ENCODE data around the gene CENPT. TPM values are rescaled to one million over a fixed set of nuclear protein-coding genes. Genes with fewer than 3 reads are reported as not detected.

The CENPT gene
- total and polyA plus RNA-seq, 10 of the 15 experiments (the other 5 are each of a cell fraction or from before 2014, with no cell fraction given) = 1.1 to 45.7 (median 24.5) TPM

DNA sequence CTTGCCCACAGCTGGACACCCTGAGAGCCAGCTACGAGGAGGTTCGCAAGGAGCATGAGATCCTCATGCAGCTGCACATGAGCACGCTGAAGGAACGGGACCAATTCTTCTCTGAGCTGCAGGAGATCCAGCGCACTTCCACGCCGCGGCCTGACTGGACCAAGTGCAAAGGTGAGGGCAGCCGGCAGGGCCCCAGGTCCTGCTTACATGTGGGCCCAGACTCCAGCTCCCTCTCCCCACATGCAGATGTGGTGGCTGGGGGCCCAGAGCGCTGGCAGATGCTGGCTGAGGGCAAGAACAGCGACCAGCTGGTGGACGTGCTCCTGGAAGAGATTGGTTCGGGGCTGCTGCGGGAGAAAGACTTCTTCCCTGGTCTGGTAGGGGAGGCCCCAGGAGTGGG is 21.6 kb downstream of the CENPT start:
- ChIA-PET CTCF (interaction anchor here (0.6 to 3.1 kb wide), 2 partner anchors 10 to 16 kb away, joined by 3 to 20 read pairs; no protein-coding TSS in a partner anchor), SMC1A (ENCODE audit: uncharacterized antibody, unreplicated experiment) (no interaction called here), RAD21 (ENCODE audit: unreplicated experiment) (no interaction called here), POLR2A (no interaction called here)
- intact Hi-C loops (cut with micrococcal nuclease; ENCODE audit: unreplicated experiment) = no loop called here
- BruUV-seq (replicated peaks) = no TSS peak
- Histone ChIP-seq H3K9me3 (replicated peaks; ENCODE audit: control insufficient read depth, insufficient read depth, low read length) (no peaks in the 10 kb centered on the region), H3K9ac (ENCODE audit: control insufficient read depth, insufficient read depth, low read length) (no peak overlapping the region), H3K36me3 (ENCODE audit: control insufficient read depth in 2 of 2, insufficient read depth in 2 of 2, low read length in 1 of 2) (peaks cover 3 to 4% of the 10 kb centered on the region in 2 experiments; a peak in 3 of 4 replicates), H3K4me1 (ENCODE audit: control insufficient read depth, insufficient read depth, low read length) (no peaks in the 10 kb centered on the region), H2AFZ (ENCODE audit: control insufficient read depth, low read depth, low read length) (no peak overlapping the region), H3K4me2 (ENCODE audit: control insufficient read depth, insufficient read depth) (no peak overlapping the region), H4K20me1 (ENCODE audit: control insufficient read depth, insufficient read depth) (no peaks in the 10 kb centered on the region; the same call in 1 of the 2 replicates), H3K27ac (ENCODE audit: control insufficient read depth, insufficient read depth) (no peak overlapping the region), H3K27me3 (replicated peaks in 1 of 2; ENCODE audit: control insufficient read depth in 2 of 2, insufficient read depth in 2 of 2, low read length in 1 of 2) (no peaks in the 10 kb centered on the region), H3K79me2 (ENCODE audit: control insufficient read depth, insufficient read depth, low read length) (no peaks in the 10 kb centered on the region), H3K4me3 (no peak overlapping the region)
- 94% methylated on average over 14 of the region's 14 CpGs for WGBS (ENCODE audit: insufficient coverage, insufficient replicate concordance, low lambda C conversion rate, missing lambda C conversion rate)
- TF ChIP-seq KDM1A (IDR thresholded peaks at IDR 0.05; ENCODE audit: borderline replicate concordance) (no peak), TAF1 (IDR thresholded peaks at IDR 0.05; ENCODE audit: borderline replicate concordance, low read depth, low read length) (no peak), ZNF207 (IDR thresholded peaks at IDR 0.05; ENCODE audit: borderline replicate concordance) (no peak), RUNX3 (IDR thresholded peaks at IDR 0.05; ENCODE audit: low read length) (no peak), STAT3 (IDR thresholded peaks at IDR 0.05; ENCODE audit: low read depth, low read length) (no peak), EP300 (IDR thresholded peaks at IDR 0.05; ENCODE audit: borderline replicate concordance in 1 of 2, control insufficient read depth in 1 of 2, low read depth in 2 of 2, low read length in 2 of 2) (no peak), PAX5 (IDR thresholded peaks at IDR 0.05; ENCODE audit: borderline replicate concordance, low read depth, low read length) (no peak), ZBTB4 (CRISPR knock-in tag; IDR thresholded peaks at IDR 0.05) (no peak), SMAD5 (IDR thresholded peaks at IDR 0.05; ENCODE audit: low read depth) (no peak), NRF1 (conservative IDR thresholded peaks at IDR 0.05; ENCODE audit: low read depth, low read length) (no peak), CREB1 (IDR thresholded peaks at IDR 0.05; ENCODE audit: low read depth) (no peak), DPF2 (IDR thresholded peaks at IDR 0.05) (no peak)
- TF ChIP-seq, protein P1, sequence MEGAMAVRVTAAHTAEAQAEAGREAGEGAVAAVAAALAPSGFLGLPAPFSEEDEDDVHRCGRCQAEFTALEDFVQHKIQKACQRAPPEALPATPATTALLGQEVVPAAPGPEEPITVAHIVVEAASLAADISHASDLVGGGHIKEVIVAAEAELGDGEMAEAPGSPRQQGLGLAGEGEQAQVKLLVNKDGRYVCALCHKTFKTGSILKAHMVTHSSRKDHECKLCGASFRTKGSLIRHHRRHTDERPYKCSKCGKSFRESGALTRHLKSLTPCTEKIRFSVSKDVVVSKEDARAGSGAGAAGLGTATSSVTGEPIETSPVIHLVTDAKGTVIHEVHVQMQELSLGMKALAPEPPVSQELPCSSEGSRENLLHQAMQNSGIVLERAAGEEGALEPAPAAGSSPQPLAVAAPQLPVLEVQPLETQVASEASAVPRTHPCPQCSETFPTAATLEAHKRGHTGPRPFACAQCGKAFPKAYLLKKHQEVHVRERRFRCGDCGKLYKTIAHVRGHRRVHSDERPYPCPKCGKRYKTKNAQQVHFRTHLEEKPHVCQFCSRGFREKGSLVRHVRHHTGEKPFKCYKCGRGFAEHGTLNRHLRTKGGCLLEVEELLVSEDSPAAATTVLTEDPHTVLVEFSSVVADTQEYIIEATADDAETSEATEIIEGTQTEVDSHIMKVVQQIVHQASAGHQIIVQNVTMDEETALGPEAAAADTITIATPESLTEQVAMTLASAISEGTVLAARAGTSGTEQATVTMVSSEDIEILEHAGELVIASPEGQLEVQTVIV (IDR thresholded peaks at IDR 0.05; ENCODE audit: borderline replicate concordance, partially characterized antibody) = no peak
- TF ChIP-seq, protein P2, sequence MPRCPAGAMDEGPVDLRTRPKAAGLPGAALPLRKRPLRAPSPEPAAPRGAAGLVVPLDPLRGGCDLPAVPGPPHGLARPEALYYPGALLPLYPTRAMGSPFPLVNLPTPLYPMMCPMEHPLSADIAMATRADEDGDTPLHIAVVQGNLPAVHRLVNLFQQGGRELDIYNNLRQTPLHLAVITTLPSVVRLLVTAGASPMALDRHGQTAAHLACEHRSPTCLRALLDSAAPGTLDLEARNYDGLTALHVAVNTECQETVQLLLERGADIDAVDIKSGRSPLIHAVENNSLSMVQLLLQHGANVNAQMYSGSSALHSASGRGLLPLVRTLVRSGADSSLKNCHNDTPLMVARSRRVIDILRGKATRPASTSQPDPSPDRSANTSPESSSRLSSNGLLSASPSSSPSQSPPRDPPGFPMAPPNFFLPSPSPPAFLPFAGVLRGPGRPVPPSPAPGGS (IDR thresholded peaks at IDR 0.05; ENCODE audit: borderline replicate concordance, insufficient read depth, low read depth, low read length, poor library complexity, severe bottlenecking) = no peak
- TF ChIP-seq, protein P3, sequence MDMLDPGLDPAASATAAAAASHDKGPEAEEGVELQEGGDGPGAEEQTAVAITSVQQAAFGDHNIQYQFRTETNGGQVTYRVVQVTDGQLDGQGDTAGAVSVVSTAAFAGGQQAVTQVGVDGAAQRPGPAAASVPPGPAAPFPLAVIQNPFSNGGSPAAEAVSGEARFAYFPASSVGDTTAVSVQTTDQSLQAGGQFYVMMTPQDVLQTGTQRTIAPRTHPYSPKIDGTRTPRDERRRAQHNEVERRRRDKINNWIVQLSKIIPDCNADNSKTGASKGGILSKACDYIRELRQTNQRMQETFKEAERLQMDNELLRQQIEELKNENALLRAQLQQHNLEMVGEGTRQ (IDR thresholded peaks at IDR 0.05; ENCODE audit: borderline replicate concordance, low read depth, low read length) = no peak
- DNase-seq (ENCODE audit: low read depth, low spot score) = no peak
- no peak for FAIRE-seq
- ATAC-seq = no peak
- in situ Hi-C loops (cut with MboI) = no loop called here

Measured in GM12878 (cell line).